Activated naive CD4-positive, alpha-beta T cell treated with Interleukin-2 at 50 U/mL for 16 hours (primary cell): ENCODE measurements around the gene PSMD4.

Source experiments
- DNase-seq: peaks from one replicate; pipeline ENCODE4 v3.0.0-alpha.2; 2020

The PSMD4 gene

DNA sequence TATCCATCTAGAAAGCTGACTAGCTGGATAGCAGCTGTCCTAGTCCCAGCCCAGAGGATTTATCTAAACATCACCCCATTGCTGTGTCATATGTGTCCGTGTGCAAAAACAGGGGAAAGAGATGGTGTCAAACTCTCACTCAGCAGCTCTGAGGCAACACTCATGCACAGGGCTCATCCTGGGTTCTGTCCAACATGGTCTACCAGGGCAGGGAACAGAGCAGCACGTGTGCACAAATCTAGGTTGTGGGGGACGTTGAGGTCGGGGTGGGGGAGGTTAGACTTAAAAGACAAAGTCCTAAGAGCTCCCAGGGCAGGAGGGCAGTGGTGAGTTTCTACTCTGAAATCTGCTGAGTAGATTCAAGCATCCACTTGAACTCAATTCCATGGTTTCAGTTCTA is 56.5 kb downstream of the PSMD4 start:
- no peak for DNase-seq

DNA sequence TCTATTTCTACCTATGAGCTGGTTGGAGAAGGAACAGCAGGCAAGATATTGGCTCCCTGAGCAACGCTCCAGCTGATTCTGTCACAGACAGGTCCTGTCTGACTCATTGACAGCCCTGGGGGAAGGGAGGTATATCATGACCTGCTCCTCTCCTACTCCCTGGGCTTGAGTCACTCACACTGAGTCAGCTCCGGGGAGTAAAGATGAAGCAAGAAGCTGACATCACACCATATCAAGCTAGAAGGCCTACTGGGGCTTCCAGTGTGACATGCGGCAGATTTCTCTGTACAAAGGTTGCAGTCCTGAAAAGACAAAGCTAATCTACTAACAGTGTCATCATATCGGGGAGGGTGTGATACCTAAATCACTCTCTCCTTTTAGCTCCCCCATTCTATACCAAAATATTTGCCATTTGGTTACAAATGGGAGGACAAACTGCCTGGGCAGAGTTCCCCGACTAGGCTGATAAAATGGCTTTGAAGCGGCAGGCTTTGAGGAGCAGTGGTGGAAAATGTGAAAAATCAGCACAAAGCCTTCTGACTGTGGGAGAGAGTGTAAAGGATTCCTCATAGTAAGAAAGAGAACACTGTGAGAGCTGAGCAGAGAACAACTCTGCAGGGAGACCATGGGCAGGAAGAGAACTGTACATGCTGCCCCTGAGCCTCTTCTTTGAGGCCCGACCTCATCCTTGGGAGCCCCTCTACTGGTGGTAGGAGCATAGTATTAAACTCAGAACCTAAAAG is 57.2 kb downstream of the PSMD4 start:
- DNase-seq: peak; percentile 86

DNA sequence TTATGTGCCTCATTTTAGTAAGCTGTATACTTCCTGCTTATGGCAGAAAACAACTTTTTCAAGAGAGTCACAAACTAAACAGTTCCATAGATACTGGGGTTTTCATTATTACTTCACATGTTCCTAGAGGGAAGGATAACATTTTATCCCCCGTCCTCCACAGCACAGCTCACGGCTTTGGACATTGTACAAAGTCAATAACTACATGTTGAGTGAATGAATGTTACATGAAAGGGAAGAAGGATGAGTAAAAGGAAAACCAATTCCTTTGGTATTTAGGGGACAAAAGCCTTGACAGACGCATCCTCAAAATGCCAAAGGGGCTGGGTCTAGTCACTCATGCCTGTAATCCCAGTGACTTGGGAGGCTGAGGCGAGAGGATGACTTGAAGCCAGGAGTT is 57.9 kb downstream of the PSMD4 start:
- DNase-seq: no peak

DNA sequence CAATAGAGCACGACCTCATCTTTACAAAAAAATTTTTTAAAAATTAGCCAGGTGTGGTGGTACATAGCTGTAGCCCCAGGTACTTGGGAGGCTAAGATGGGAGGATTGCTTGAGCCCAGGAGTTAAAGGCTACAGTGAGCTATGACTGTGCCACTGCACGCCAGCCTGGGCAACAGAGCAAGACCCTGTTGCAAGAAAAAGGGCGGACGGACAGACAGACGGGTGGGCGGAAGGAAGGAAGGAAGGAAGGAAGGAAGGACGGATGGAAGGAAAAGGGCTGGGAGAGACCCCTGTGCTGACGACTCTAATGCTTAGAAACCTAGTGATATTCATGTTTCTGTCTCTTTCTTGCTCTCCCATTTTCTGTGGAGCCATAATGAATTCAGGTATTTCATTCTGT is 58.3 kb downstream of the PSMD4 start:
- DNase-seq: no peak

- no peak for DNase-seq
Measured at GRCh38 chr1:151313501-151313900, 59.0 kb downstream of the PSMD4 start.

DNA sequence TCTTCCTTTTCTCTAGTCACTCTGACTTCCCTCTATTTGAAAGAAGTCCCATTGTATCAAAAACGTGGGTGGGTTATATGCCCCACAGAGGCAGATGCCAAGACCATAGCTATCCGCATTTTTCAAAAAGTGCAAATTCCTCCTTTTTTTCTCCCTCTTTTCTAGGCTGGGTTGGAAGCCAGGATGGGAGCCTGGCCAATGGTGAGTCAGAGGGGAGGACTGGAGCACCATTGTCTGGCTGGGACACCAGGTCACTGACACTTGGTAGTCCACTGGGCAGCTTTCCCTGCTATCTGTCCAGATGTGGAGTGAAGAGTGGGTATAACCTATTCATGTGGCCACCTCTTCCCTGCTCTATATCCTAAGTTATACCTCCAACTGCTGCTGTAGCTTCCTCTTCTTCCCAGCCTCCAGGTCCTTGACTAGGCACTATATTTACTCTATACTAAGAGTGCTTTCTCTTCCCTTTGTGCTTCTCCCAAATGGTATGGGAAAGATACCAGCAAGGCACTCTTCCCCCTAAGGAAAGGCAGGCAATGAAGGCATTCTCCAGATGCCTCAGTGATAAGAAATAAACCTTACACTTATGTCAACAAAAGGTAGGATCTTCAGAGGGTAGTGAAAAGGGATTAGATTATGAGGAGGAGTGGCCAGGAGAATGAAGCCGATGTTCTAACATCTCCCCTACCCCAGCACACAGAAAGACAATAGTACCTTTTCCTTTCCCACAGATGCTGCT is 59.8 kb downstream of the PSMD4 start:
- no peak for DNase-seq

DNA sequence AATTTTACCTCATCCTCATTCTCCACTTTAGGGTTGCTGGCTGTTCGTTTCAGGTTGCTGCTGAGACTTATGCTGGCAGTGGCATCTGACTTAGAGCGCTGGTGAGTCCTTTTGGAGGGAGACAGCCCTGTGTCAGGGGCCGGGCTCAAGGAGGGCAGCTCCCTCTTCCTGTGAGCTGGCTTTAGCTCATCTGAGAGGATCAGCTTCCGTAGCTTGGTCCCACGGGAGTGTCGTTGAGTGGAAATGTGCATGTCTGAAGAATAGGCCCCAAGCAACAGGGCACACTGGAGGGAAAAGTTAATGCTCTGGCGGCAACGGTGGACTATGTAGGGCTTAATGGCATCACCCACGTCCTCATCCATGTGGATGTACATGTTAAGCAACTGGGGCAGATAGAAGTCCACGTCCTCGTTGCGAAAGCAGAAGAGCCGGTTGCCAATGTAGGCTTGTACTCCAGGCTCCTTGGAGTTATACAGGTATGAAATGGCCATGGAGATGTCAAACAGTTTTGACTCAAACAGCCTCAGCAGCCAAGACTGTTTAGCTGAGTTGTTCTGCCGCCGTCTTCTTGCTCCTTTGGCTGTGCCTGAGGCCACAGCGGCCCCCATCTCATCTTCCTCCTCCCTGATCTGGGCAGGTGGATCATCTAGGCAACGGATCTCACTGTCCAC is 61.2 kb downstream of the PSMD4 start:
- DNase-seq: no peak
